NAMALWA (cell line): ENCODE results near the gene CMTM4.
"Not testable (repeated sequence)": the region's sequence is repeated elsewhere in the genome, so short reads cannot be mapped to it uniquely, and the experiment has no call there.

Source experiments
- DNase-seq: peaks from one replicate; pipeline ENCODE4 v3.0.0-alpha.2; 2015; ENCODE audit warnings: low spot score

Gene CMTM4

DNA sequence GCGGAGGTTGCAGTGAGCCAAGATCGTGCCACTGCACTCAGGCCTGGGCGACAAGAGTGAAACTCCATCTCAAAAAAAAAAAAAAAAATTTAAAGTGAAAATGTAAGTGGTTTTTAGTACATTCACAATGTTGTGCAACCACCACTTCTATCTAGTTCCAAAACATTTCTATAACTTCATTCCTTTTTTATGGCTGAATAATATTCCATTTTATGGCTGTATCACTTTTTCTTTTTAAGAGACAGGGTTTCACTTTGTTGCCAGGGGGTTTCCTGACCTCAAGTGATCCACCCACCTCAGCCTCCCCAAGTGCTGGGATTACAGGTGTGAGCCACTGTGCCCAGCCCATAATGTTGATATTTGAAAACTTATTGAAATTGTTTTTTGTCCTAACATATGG, 103.7 kb downstream of the CMTM4 start:
- DNase-seq: no peak

DNA sequence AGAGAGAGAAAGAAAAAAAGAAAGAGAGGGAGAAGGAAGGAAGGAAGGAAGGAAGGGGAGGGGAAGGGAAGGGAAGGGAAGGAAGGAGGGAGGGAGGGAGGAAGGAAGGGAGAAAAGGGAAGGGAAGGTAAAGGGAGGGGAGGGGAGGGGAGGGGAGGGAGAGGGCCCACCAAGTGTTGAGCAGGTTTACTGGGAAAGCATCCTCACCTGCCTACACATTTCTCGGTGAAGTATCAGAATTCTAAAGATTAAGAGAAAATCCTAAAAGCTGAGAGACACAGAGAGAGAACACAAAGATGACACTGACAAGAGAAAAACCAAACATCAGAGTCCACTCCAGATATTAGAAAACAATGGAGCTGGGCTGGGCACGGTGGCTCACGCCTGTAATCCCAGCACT, 104.3 kb downstream of the CMTM4 start:
- no peak for DNase-seq

DNA sequence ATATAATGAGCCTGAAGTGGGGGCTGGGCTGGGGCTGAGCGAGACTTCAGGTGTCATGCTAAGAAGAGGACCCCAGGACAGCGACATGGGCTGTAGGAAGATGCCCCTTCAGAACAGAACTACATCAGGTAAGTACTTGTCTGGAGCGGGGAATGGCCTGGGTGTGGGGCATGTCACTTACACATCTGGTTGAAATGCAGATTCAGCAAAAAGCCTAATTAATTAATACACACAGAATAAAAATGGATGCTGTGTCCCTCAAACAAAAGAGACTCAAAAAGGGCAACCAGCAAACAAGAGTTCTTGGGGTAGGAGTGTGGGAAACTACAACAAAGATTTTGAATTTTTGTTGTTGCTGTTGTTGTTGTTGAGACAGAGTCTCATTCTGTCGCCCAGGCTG, 105.5 kb downstream of the CMTM4 start:
- no peak for DNase-seq

DNA sequence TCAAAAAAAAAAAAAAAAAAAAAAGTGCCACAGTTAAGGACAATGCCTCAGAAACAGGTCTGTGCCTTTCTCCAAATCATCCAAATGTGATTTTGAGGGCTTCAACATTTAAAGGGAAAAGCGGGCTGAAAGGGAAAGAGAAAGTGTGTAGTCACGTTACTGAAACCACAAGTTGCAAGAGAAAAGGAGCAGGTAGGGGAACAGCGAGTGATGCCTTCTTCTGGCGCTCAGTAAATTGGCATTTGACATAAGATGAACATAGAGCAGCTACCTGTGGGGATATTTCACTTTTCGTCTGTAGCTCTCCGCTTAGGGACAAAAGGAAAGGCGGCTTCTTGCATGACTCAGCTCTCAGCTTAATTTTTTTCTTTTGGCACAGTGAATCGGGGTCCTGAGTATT, 106.2 kb downstream of the CMTM4 start:
- DNase-seq: peak; percentile 18

DNA sequence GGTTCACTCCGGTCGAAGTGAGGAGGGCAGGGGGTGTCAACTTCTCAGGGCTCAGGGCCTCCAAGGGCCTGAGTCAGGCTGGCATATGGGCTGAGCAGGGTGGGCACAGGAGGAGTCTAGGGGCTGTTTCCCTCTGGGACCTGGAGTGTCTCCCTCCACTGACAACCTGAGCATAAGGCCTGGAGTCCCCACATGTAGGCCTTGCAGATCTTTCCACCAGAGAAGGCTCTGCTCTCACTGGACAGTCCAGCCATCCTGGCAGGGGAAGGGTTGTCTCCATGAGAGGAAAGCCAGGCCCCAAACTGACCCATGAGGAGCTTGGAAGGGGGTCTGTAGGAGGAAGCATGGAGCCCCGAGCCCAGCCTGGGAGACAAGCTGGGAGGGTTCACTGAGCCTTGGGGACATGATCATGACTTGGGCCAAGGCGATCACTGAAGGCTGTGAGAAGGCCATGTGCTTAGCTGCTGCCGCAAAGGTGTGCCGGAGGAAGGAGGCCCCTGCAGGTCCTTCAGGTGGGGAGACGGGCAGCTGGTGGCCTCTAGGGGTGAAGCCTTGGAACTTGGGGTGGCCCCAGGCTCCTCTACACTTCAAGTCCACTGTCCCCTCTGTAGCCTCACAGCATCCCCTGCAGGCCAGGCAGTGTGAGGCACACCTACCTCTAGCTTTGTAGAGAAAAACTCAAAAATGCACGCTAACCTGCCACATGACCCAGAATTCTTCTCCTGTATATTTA, 107.4 kb downstream of the CMTM4 start:
- DNase-seq: peak; percentile 58

DNA sequence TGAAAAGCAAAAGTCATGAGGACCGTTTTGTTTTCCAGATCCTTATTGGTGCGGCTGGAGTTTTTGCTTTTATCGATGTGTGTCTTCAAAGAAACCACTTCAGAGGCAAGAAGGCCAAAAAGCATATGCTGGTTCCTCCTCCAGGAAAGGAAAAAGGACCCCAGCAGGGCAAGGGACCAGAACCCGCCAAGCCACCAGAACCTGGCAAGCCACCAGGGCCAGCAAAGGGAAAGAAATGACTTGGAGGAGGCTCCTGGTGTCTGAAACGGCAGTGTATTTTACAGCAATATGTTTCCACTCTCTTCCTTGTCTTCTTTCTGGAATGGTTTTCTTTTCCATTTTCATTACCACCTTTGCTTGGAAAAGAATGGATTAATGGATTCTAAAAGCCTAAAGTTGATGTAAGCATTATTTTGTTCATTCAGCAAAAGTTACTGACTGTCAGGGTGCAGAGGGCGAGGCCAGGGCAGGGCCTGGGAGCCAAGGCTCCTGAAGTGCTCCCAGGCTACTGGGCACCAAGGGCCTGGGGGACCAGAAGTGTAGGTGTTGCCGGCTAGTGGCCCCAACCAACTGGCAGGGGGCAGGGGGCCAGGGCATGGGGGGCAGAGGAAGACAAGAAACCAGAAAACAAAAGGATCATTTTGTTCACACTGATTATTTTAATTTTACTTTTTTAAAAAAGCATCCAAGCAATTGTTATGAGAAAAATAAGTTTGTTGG, 108.5 kb downstream of the CMTM4 start:
- no peak for DNase-seq

DNA sequence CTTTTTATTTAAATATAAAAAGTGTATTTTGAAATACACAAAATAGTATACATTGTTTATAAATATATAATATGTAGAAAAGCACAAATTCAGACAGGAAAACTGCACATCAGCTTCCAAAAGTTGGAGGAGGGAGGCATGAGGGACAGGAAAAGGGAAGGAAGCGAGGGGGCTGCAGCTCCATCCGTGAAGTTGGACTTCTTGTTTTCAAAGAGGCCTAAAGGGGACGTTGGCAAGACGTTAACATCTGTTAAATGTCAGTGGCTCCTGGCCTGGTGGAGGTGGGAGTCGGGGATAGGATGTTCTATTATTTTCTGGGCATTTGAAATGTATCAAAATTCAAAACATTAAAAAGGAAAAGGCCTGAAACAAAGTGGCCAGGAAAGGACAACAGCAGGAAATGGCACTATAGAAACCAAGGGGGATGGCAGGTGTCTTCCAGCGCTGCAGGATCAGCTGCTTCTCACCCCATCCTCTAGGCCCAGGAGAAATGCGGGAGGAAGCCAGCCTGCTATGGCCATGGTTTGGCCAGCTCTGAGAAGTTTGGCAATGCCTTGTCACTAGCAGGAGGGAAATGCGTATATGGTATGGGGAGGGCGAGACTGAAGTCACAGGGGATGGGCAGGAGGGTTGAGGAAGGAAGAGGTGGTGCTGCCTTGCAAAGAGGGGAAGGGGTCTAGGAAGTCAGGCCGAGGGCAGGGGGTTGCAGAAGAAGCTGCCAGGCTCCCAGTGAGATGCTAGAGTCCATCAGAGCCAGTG, 110.9 kb downstream of the CMTM4 start:
- DNase-seq: no peak

DNA sequence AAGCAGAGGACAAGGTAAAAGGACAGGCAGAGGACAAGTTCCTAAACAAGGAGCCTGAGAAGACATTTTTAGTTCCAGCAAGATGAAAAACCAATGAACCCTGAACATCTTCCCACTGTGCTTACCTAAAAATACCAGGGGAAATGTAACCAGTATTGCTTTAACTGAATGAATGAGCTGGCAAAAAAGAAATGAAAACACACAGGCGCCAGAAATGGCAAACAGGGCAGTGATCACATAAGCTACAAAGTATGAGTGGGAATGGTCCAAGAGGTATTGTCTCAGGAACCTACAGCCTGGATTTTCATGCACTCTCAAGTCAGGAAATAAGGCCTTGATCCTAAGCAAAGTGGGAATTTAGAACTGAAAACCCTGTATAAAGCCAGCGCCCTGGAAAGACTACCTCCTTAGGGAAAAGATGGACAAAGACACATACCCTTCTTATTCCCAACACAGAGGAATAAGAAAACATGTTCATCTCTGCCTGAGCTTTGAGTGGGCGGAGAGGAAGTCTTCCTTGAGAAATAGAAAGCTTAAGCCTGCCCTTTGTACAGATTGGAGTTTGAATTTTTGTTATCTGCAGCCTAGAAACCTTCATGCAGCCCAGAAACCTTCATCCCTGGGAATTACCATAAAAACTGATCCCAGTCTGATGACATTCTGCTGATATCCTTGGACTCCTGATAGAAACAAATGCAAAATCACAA, 115.1 kb downstream of the CMTM4 start:
- DNase-seq: no peak

DNA sequence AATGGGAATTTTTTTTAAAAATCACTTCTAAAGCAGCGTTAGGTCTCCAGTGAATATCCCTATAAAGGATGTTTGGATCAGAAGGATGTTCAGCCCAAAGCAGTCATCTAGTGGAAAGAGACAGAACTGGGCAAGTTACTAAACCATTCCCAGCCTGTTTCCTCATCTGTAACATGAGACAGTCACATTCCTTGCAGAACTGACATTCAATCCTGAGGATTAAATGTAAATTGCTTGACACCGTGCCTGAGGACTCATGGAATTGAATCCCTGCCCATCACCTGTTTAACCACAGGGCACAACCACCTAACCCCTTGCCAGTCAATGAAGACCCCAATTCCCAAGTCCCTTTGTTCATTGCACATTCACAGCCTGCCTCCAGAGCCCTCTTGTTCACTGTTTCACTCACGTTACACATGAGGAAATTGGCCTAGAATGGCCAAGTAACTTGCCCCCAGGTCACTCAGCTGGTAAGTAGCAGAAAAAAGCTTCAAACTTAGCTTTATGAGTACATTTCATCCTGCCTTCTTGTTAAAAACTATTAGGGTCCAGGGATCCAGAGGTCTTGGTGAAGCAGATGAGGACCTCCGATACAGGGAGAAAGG, 115.8 kb downstream of the CMTM4 start:
- DNase-seq: no peak

DNA sequence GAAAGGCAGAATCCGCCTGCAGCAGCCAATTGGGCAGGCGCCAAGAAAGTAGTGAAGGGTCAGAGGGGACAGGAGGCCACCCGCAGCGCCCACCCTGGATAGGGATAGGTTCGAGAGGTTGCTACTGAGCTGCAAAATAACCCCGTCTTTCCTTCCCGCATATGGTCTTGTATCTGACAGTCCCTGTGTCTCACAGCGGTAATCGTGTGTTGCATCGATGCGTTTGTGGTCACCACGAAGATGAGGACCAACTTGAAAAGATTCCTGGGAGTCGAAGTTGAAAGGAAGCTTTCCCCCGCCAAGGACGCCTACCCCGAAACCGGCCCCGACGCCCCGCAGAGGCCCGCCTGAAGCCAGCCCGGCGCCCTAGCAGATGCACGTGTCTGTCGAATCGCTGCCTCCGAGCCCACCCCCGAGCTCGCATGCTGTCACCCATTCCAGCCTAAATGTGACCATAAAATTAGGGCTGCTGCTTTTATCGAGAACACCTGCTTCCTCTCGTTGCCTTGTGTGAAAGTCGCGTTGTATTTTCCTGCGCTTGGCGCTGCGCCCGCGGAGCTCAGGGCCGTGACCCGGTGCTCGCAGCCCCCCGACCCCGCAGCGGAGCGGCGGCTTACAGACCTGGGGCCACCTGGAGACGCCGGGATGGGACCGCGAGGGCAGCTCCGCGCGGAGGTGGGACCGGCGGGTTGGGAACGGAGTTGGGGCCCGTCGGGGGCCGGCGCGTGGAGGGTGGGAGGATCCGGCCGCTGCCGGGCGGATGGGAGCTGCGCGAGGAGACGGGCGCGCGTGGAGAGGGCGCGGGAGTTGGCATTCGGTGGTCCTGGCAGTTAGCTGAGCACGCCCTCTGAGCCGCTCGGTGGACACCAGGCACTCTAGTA, 117.7 kb downstream of the CMTM4 start, which contains the start of gene CMTM2:
CMTM2 (plus strand) TSS at position 813 of the 881 bp plus-strand sequence. CDS start 145 bp downstream, outside the sequence.
- DNase-seq: no peak

DNA sequence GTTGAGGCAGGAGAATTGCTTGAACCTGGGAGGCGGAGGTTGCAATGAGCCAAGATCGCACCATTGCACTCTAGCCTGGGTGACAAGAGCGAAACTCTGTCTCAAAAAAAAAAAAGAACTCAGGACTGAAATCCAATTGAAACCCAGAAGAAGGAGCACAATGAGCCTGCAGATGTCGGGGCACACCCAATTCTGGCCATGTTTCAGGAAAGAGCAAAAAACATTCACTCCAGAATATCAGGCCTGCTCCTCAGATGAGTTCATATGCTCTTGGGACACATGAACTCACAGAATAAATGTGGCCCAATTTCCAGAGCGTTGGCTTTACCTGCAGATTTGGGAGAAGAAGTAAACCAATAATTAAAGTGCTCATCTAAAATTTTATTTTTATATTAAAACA, 120.2 kb downstream of the CMTM4 start:
- no peak for DNase-seq

DNA sequence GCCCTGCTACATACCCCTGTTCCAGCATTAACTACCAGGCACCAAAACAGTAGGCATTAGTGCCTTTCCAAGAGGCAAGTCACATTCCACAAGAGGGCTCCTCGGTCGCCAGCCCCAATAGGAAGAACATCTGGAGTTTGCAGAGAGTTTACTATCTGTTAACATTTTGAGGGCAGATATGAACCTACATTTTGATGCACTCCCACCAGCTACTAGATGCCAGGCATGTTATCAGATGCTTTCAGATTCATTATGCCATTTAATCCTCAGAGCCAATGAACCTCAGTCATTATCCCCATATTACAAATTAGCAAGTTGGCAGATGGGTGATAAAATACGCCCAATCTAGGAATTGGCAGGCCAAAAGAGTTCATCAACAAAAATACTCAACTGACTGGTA, 121.5 kb downstream of the CMTM4 start:
- no peak for DNase-seq

DNA sequence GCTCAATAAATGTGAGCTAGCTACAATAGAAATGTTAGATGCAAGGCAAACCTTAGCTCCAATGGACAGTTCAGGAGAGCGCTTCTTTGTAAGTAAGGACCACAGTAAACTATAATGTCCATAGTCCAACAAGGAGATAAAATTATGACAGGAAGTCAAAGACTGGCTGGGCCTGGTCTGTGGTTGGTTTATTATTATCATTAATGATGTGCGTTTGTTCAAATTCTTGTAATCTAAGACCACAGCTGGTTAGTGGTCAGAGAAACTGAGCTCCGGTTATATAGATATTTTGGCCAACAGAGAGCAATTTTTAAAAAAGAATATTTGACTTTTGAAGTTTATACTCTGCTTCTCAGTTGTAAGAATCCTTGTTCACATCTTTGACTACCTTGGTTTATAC, 122.0 kb downstream of the CMTM4 start:
- no peak for DNase-seq

DNA sequence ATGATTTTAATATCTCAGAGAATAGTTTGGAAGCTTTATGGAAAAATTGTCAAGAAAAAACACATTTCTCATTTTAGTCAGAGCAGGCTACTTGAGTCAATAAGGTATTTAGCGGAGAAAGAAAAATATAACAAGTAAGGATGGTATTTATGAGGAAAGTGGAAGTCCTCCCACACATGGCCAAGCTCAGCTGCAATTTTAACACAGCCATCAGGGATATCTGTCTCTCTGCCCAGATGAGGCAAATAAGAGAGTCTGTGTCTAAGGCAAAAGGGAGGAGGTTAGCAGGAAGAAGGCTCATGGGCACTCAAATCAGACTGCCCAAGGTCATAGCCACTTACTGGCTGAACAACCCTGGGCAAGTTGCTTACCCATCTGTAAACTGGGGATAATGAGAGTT, 122.5 kb downstream of the CMTM4 start:
- DNase-seq: no peak

DNA sequence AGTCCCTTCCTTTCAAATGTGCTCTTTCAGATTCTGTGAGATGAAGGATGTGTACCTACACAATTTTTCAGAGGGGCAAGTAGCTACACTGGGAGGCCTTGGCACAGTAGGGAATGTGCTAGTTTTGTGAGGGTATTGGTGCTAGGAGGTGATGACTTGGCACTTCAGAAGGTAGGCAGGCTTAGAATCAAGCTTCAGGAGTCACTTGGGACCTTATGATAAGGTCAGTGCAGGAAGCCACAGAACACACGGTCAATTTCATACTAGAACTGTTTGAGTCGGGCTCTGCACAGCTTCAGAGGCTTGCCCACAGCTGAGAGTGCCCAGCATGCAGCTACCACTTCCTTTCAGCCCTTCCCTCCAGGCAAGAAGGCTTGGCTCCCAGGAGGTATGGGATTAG, 124.2 kb downstream of the CMTM4 start:
- no peak for DNase-seq

DNA sequence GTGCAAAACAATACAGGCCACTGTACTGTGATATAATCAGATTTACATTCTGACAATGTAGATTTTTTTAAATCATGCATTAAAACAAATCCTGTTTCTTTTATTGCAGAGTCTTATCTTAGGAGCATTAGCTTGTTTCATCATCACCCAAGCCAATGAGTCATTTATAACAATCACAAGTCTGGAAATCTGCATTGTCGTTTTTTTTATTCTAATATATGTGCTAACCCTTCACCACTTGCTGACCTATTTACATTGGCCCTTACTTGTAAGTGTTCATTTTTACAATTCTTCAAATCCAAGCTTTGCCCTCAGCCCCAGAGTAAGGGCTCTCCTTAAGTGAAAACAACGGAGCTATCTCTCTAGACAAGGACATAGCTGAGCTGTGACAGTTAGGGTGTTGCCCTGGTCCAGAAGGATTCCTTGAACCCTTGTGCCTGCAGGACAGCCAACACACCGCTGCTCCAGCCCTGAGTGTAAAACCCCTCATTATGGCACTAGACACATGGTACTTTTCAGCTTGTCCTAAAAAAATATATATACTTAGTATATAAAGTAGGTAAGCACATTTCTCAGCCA, 126.6 kb downstream of the CMTM4 start:
- no peak for DNase-seq

DNA sequence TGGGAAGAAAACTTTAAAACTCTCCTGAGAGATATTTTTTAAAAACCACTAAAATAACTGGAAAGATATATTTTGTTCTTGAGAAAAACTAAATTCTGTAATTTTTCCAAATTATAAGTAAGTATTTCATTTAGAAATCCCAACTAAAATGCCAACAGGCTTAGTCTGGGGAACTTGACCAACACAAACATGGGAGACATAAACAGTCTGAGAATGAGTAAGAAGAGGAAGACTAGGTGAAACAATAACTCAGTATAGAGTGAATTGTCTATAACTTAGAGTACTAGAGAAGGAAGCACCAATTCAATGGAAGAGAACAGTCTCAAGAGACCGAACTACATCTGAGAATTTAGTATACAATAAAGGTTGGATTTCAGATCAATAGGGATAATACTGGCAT, 127.4 kb downstream of the CMTM4 start:
- no peak for DNase-seq

DNA sequence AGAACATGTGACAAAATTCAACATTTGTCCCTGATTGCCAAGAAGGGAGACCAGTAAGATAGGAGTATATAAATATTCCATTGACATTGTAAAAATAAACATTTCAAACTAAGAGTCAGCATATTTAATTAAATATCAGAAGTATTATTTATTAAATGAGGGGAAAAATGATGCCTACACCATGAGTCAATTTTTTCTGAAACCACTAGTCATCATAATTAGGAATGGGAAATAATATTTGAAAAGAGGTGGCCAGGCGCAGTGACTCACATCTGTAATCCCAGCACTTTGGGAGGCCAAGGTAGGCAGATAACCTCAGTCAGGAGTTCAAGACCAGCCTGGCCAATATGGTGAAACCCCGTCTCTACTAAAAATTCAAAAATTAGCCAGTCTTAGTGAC, 128.2 kb downstream of the CMTM4 start:
- DNase-seq: no peak

DNA sequence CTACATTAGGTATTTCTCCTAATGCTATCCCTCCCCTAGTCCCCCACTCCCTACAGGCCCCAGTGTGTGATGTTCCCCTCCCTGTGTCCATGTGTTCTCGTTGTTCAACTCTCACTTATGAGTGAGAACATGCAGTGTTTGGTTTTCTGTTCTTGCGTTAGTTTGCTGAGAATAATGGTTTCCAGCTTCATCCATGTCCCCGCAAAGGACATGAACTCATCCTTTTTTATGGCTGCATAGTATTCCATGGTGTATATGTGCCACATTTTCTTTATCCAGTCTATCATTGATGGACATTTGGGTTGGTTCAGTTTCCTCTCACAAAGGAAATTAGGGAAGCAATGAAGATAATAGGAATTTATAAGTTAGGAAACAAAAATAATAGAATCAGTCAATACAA, 129.3 kb downstream of the CMTM4 start:
- not testable (repeated sequence) for DNase-seq
